Glutamatergic neuron (in vitro differentiated cells): ENCODE data around the gene EML1. TPM values are rescaled to one million over a fixed set of nuclear protein-coding genes. Genes with fewer than 3 reads are reported as not detected.

Experiments used
- DNase-seq: peaks from one replicate; pipeline ENCODE4 v3.0.0; 2022
- H3K27ac Mint-ChIP-seq: one replicate; pipeline ENCODE4 v1.8.0; 2020; ENCODE audit warnings: mild to moderate bottlenecking, mixed read lengths, inconsistent platforms; ENCODE audit not compliant: unreplicated experiment
- H3K27me3 Mint-ChIP-seq: one replicate; pipeline ENCODE4 v1.8.0; 2020; ENCODE audit warnings: mild to moderate bottlenecking, moderate library complexity, mixed read lengths, inconsistent platforms; ENCODE audit not compliant: unreplicated experiment
- H3K36me3 Mint-ChIP-seq: one replicate; pipeline ENCODE4 v1.8.0; 2020; ENCODE audit warnings: mild to moderate bottlenecking, mixed read lengths, inconsistent platforms; ENCODE audit not compliant: unreplicated experiment
- H3K4me1 Mint-ChIP-seq: one replicate; pipeline ENCODE4 v1.8.0; 2020; ENCODE audit warnings: mild to moderate bottlenecking, low read depth, mixed read lengths, inconsistent platforms; ENCODE audit not compliant: unreplicated experiment
- H3K4me3 Mint-ChIP-seq: one replicate; pipeline ENCODE4 v1.8.0; 2020; ENCODE audit warnings: mild to moderate bottlenecking, mixed read lengths, inconsistent platforms; ENCODE audit not compliant: unreplicated experiment
- H3K9me3 Mint-ChIP-seq: one replicate; pipeline ENCODE4 v1.8.0; 2020; ENCODE audit warnings: mild to moderate bottlenecking, moderate library complexity, mixed read lengths, inconsistent platforms; ENCODE audit not compliant: unreplicated experiment
- CTCF ChIP-seq: fragments of 200-600 bp; sonication (generic); IDR thresholded peaks from one replicate; pipeline ENCODE4 v1.5.0; 2021; ENCODE audit not compliant: partially characterized antibody, unreplicated experiment
- total RNA-seq: library from RNA; stranded (reverse); fragmentation: NEBNext Ultra II Directional; extraction: Animal tissue kit (Norgen Biotek cat#: 25700); gene quantifications from one replicate; pipeline ENCODE4 v1.2.1, GENCODE V29; 2021; ENCODE audit not compliant: unreplicated experiment

Gene EML1
- total RNA-seq, 1 donor from 2014 or later = 73.6 TPM

- DNase-seq = no peak
- TF ChIP-seq CTCF = no peak
- peaks cover 8% of the 10 kb centered on the region for H3K36me3 Mint-ChIP-seq
- H3K27ac Mint-ChIP-seq = no peak overlapping the region
- H3K27me3 Mint-ChIP-seq = peaks cover 3% of the 10 kb centered on the region
- no peak overlapping the region for H3K4me3 Mint-ChIP-seq
- H3K4me1 Mint-ChIP-seq = peaks cover 8% of the 10 kb centered on the region
- H3K9me3 Mint-ChIP-seq = peaks cover 3% of the 10 kb centered on the region
Measured at GRCh38 chr14:99862136-99862535, 68.9 kb downstream of the EML1 start.

- no peak overlapping the region for H3K27ac Mint-ChIP-seq
- peaks cover 8% of the 10 kb centered on the region for H3K36me3 Mint-ChIP-seq
Measured at GRCh38 chr14:99863059-99863458, 69.8 kb downstream of the EML1 start.

GRCh38 chr14:99865408-99865807 lies 72.2 kb downstream of the EML1 start:
- Mint-ChIP-seq H3K27ac (no peak overlapping the region), H3K4me3 (no peak overlapping the region), H3K4me1 (peaks cover 6% of the 10 kb centered on the region), H3K36me3 (peaks cover 8% of the 10 kb centered on the region), H3K9me3 (peaks cover 3% of the 10 kb centered on the region), H3K27me3 (peaks cover 3% of the 10 kb centered on the region)
- no peak for DNase-seq
- no peak for TF ChIP-seq CTCF

More at GRCh38 chr14:99863059-99863458, 69.8 kb downstream of the EML1 start:
- peaks cover 3% of the 10 kb centered on the region for H3K27me3 Mint-ChIP-seq
- H3K4me1 Mint-ChIP-seq = peaks cover 8% of the 10 kb centered on the region
- peaks cover 3% of the 10 kb centered on the region for H3K9me3 Mint-ChIP-seq
- peak overlapping the region; percentile 16 for H3K4me3 Mint-ChIP-seq
- TF ChIP-seq CTCF = no peak
- no peak for DNase-seq

- peaks cover 42% of the 10 kb centered on the region for H3K4me1 Mint-ChIP-seq
- peaks cover 2% of the 10 kb centered on the region for H3K27me3 Mint-ChIP-seq
- no peak overlapping the region for H3K4me3 Mint-ChIP-seq
- no peak overlapping the region for H3K27ac Mint-ChIP-seq
- DNase-seq = no peak
- H3K36me3 Mint-ChIP-seq = peaks cover 5% of the 10 kb centered on the region
- no peak for TF ChIP-seq CTCF
- peaks cover 6% of the 10 kb centered on the region for H3K9me3 Mint-ChIP-seq
Measured at GRCh38 chr14:99870617-99871016, 77.4 kb downstream of the EML1 start.

- peak overlapping the region; percentile 91 for H3K27ac Mint-ChIP-seq
- peaks cover 6% of the 10 kb centered on the region for H3K9me3 Mint-ChIP-seq
- peaks cover under 1% of the 10 kb centered on the region for H3K36me3 Mint-ChIP-seq
- DNase-seq = no peak
- no peak for TF ChIP-seq CTCF
- H3K4me1 Mint-ChIP-seq = peaks cover 53% of the 10 kb centered on the region
- peaks cover 2% of the 10 kb centered on the region for H3K27me3 Mint-ChIP-seq
- no peak overlapping the region for H3K4me3 Mint-ChIP-seq
Measured at GRCh38 chr14:99871771-99872170, 78.6 kb downstream of the EML1 start.
